Osteoblast (primary cell): ENCODE measurements around the gene PCSK5. TPM values are rescaled to one million over a fixed set of nuclear protein-coding genes. Genes with fewer than 3 reads are reported as not detected.

ENCODE experiments used
- DNase-seq: peaks from one replicate; pipeline ENCODE4 v3.0.0; 2011; ENCODE audit warnings: low spot score, mixed read lengths; ENCODE audit not compliant: insufficient read length; ENCODE audit errors: missing footprints
- H2AFZ ChIP-seq: 2 replicates; pipeline ENCODE4 v1.6.0; 2011; ENCODE audit warnings: mild to moderate bottlenecking, low read length
- H3K27ac ChIP-seq: 2 replicates; pipeline ENCODE4 v1.5.1; 2011; ENCODE audit warnings: mild to moderate bottlenecking, low read depth, low read length, moderate library complexity
- H3K27me3 ChIP-seq: 2 replicates; pipeline ENCODE4 v1.6.0; 2012; ENCODE audit warnings: mild to moderate bottlenecking, control low read depth, inconsistent platforms, low read length, moderate library complexity; ENCODE audit not compliant: insufficient read depth
- H3K36me3 ChIP-seq: 2 replicates; pipeline ENCODE4 v1.5.1; 2011; ENCODE audit warnings: mild to moderate bottlenecking, low read length, control low read depth, moderate library complexity; ENCODE audit not compliant: insufficient read depth
- H3K4me1 ChIP-seq: 2 replicates; pipeline ENCODE4 v1.5.1; 2011; ENCODE audit warnings: mild to moderate bottlenecking, low read length, control low read depth, moderate library complexity; ENCODE audit not compliant: insufficient read depth
- H3K4me2 ChIP-seq: 2 replicates; pipeline ENCODE4 v1.6.0; 2011; ENCODE audit warnings: mild to moderate bottlenecking, low read length; ENCODE audit not compliant: insufficient read depth
- H3K4me3 ChIP-seq: fragments of 200-600 bp; sonication (generic); 3 replicates; pipeline ENCODE4 v1.5.1; 2012; ENCODE audit warnings: mild to moderate bottlenecking, low read length, inconsistent platforms; ENCODE audit not compliant: insufficient read depth
- H3K79me2 ChIP-seq: 2 replicates; pipeline ENCODE4 v1.6.0; 2012; ENCODE audit warnings: mild to moderate bottlenecking, low read length, control low read depth, inconsistent platforms; ENCODE audit not compliant: insufficient read depth
- H3K9me3 ChIP-seq: 2 replicates; pipeline ENCODE4 v1.5.1; 2011; ENCODE audit warnings: low read depth, low read length, control low read depth
- H4K20me1 ChIP-seq: 2 replicates; pipeline ENCODE4 v1.6.0; 2012; ENCODE audit warnings: mild to moderate bottlenecking, low read length, control low read depth; ENCODE audit not compliant: insufficient read depth
- CTCF ChIP-seq: IDR thresholded peaks from 2 replicates; pipeline ENCODE4 v1.5.1; 2011; ENCODE audit warnings: mild to moderate bottlenecking, low read depth, low read length, moderate library complexity; ENCODE audit errors: extremely low read depth
- total RNA-seq: library from RNA; depleted of rRNA; stranded (reverse); fragments of >200 nt; gene quantifications from 2 replicates; pipeline ENCODE4 v1.2.3, GENCODE V29; 2012

PCSK5 gene
- 13.3 and 14.5 TPM in 2 replicates for total RNA-seq

- Histone ChIP-seq H3K36me3 (no peaks in the 10 kb centered on the region), H3K27me3 (peaks cover 29% of the 10 kb centered on the region), H4K20me1 (no peaks in the 10 kb centered on the region), H3K79me2 (no peaks in the 10 kb centered on the region), H3K4me2 (peak within 1 kb of the TSS; percentile 99), H3K9me3 (no peaks in the 10 kb centered on the region), H3K4me3 (peak within 1 kb of the TSS; percentile 77), H2AFZ (peak within 1 kb of the TSS; percentile 97), H3K27ac (peak within 1 kb of the TSS; percentile 65), H3K4me1 (peaks cover 18% of the 10 kb centered on the region)
- TF ChIP-seq CTCF: no peak
- peak; percentile 97 for DNase-seq
Measured at GRCh38 chr9:75890472-75891276, at the start of gene PCSK5. Gene PCSK5, plus strand, starts transcription at chr9:75890673. Its CDS starts 509 bp downstream, at chr9:75891182.

GRCh38 chr9:75844321-75844720 lies 46.2 kb upstream of the PCSK5 start:
- Histone ChIP-seq H3K9me3 (no peaks in the 10 kb centered on the region), H3K79me2 (no peaks in the 10 kb centered on the region), H3K27me3 (no peaks in the 10 kb centered on the region), H3K36me3 (no peaks in the 10 kb centered on the region), H4K20me1 (no peaks in the 10 kb centered on the region), H3K4me1 (no peaks in the 10 kb centered on the region), H3K4me3 (no peak overlapping the region), H3K27ac (no peak overlapping the region), H2AFZ (no peak overlapping the region), H3K4me2 (no peak overlapping the region)
- TF ChIP-seq CTCF: no peak
- DNase-seq: no peak

- DNase-seq: no peak
- H2AFZ ChIP-seq: no peak overlapping the region
- no peaks in the 10 kb centered on the region for H3K27me3 ChIP-seq
- H3K4me3 ChIP-seq: no peak overlapping the region
- no peaks in the 10 kb centered on the region for H4K20me1 ChIP-seq
- H3K9me3 ChIP-seq: no peaks in the 10 kb centered on the region
- no peak for TF ChIP-seq CTCF
- H3K4me2 ChIP-seq: no peak overlapping the region
- H3K4me1 ChIP-seq: no peaks in the 10 kb centered on the region
- no peaks in the 10 kb centered on the region for H3K36me3 ChIP-seq
- no peaks in the 10 kb centered on the region for H3K79me2 ChIP-seq
- H3K27ac ChIP-seq: no peak overlapping the region
Measured at GRCh38 chr9:75845806-75846205, 44.7 kb upstream of the PCSK5 start.

- Histone ChIP-seq H4K20me1 (no peaks in the 10 kb centered on the region), H3K4me1 (no peaks in the 10 kb centered on the region), H3K79me2 (no peaks in the 10 kb centered on the region), H3K9me3 (no peaks in the 10 kb centered on the region), H3K36me3 (no peaks in the 10 kb centered on the region), H3K27ac (no peak overlapping the region), H3K4me2 (no peak overlapping the region), H2AFZ (no peak overlapping the region), H3K27me3 (no peaks in the 10 kb centered on the region), H3K4me3 (no peak overlapping the region)
- no peak for DNase-seq
- no peak for TF ChIP-seq CTCF
Measured at GRCh38 chr9:75847085-75847484, 43.4 kb upstream of the PCSK5 start.
